ENCODE results near the gene SCD5.

The SCD5 gene

GRCh38 chr4:82696117-82696860 is 102.3 kb downstream of the SCD5 start:
- CTCF ChIA-PET: no interaction called here
- Histone ChIP-seq H3K36me3 (ENCODE audit: control insufficient read depth in 2 of 2, insufficient read depth in 1 of 2, low read length in 2 of 2) (peaks cover 4 to 8% of the 10 kb centered on the region in 2 experiments; a peak in 2 of 3 replicates), H3K4me3 (ENCODE audit: low read depth, low read length) (no peak overlapping the region), H3K4me1 (ENCODE audit: control insufficient read depth, insufficient read depth, low read length) (no peaks in the 10 kb centered on the region), H3K27ac (ENCODE audit: extremely low read depth, low read depth, low read length) (no peak overlapping the region), H3K9me3 (ENCODE audit: control insufficient read depth, insufficient read depth, low read depth, low read length) (no peaks in the 10 kb centered on the region)
- no peak for TF ChIP-seq ZNF639 (tag by site-specific recombination; IDR thresholded peaks at IDR 0.05)
- no peak for TF ChIP-seq ZNF148 (tag by site-specific recombination; IDR thresholded peaks at IDR 0.05; ENCODE audit: borderline replicate concordance)
- TF ChIP-seq BCL11B (tag by site-specific recombination; IDR thresholded peaks at IDR 0.05; ENCODE audit: low read depth): no peak
- no peak for TF ChIP-seq KLF1 (tag by site-specific recombination; IDR thresholded peaks at IDR 0.05)
- no peak for TF ChIP-seq MYNN (tag by site-specific recombination; IDR thresholded peaks at IDR 0.05; ENCODE audit: borderline replicate concordance)
- no peak for TF ChIP-seq ZNF544 (tag by site-specific recombination; IDR thresholded peaks at IDR 0.05)
- no peak for TF ChIP-seq ZNF529 (tag by site-specific recombination; IDR thresholded peaks at IDR 0.05; ENCODE audit: insufficient replicate concordance)
- TF ChIP-seq WT1 (tag by site-specific recombination; IDR thresholded peaks at IDR 0.05): no peak
- POLR2A ChIA-PET: no interaction called here

GRCh38 chr4:82694892-82695291 is 103.7 kb downstream of the SCD5 start:
- POLR2A ChIA-PET: no interaction called here
- TF ChIP-seq ZNF626 (tag by site-specific recombination; IDR thresholded peaks at IDR 0.05): no peak
- TF ChIP-seq TCF7L2 (IDR thresholded peaks at IDR 0.05; ENCODE audit: borderline replicate concordance, low read depth, low read length): no peak
- TF ChIP-seq ZNF169 (tag by site-specific recombination; IDR thresholded peaks at IDR 0.05): no peak
- TF ChIP-seq KLF8 (tag by site-specific recombination; IDR thresholded peaks at IDR 0.05): no peak
- no peak for TF ChIP-seq SCRT2 (tag by site-specific recombination; IDR thresholded peaks at IDR 0.05)
- TF ChIP-seq ZSCAN16 (tag by site-specific recombination; IDR thresholded peaks at IDR 0.05): no peak
- TF ChIP-seq PRDM4 (tag by site-specific recombination; IDR thresholded peaks at IDR 0.05): no peak
- TF ChIP-seq ZNF692 (tag by site-specific recombination; IDR thresholded peaks at IDR 0.05): no peak
- no peak for TF ChIP-seq ZNF274 (IDR thresholded peaks at IDR 0.05; ENCODE audit: low read length)
- TF ChIP-seq ZNF274 (tag by site-specific recombination; IDR thresholded peaks at IDR 0.05; ENCODE audit: borderline replicate concordance): no peak
- Histone ChIP-seq H3K27ac (ENCODE audit: extremely low read depth, low read depth, low read length) (no peak overlapping the region), H3K4me1 (ENCODE audit: control insufficient read depth, insufficient read depth, low read length) (no peaks in the 10 kb centered on the region), H3K36me3 (ENCODE audit: control insufficient read depth in 2 of 2, insufficient read depth in 1 of 2, low read length in 2 of 2) (peaks cover under 1 to 8% of the 10 kb centered on the region in 2 experiments; a peak in 2 of 3 replicates), H3K4me3 (ENCODE audit: low read depth, low read length) (no peak overlapping the region), H3K9me3 (ENCODE audit: control insufficient read depth, insufficient read depth, low read depth, low read length) (no peaks in the 10 kb centered on the region)
- CTCF ChIA-PET: no interaction called here
